Prostate gland (tissue), 2 donors: ENCODE results near the gene NRG4. TPM values are rescaled to one million over a fixed set of nuclear protein-coding genes. Genes with fewer than 3 reads are reported as not detected.

Source experiments
- DNase-seq: peaks from one replicate; pipeline ENCODE4 v3.0.0-alpha.2; 2019; ENCODE audit warnings: low spot score
- H3K27ac ChIP-seq, 2 donors: fragments of 200-600 bp; sonication (generic); 2 replicates each; pipeline ENCODE4 v1.5.1; 2017 to 2019
- H3K27me3 ChIP-seq: fragments of 200-600 bp; sonication (generic); replicated peaks from 2 replicates; pipeline ENCODE4 v1.5.1; 2019; ENCODE audit not compliant: insufficient read depth
- H3K36me3 ChIP-seq, 2 donors: fragments of 200-600 bp; sonication (generic); 1 replicate in 1 of 2; 2 replicates in 1 of 2; pipeline versions ENCODE4 v1.5.1 to v1.8.1; 2017 to 2019
- H3K4me1 ChIP-seq: fragments of 200-600 bp; sonication (generic); replicated peaks from 2 replicates; pipeline ENCODE4 v1.5.1; 2019
- H3K4me3 ChIP-seq, 2 donors: fragments of 200-600 bp; sonication (generic); 2 replicates each; pipeline ENCODE4 v1.5.1; 2017 to 2019
- H3K9me3 ChIP-seq: fragments of 200-600 bp; sonication (generic); 2 replicates; pipeline ENCODE4 v1.5.1; 2017
- CTCF ChIP-seq, 4 experiments: fragments of 200-600 bp in 2 of 4; fragments of 450-650 bp in 2 of 4; sonication (generic) in 2 of 4; IDR thresholded peaks; 1 replicate in 3 of 4; 2 replicates in 1 of 4; pipeline ENCODE4 v1.5.1; 2016 to 2019; ENCODE audit warnings: antibody characterized with exemption in 4 of 4, mild to moderate bottlenecking in 2 of 4, moderate library complexity in 2 of 4
- POLR2A ChIP-seq: fragments of 450-650 bp; IDR thresholded peaks from one replicate; pipeline ENCODE4 v1.6.1; 2016; ENCODE audit warnings: antibody characterized with exemption, mild to moderate bottlenecking
- POLR2AphosphoS5 ChIP-seq: sonication (generic); formaldehyde crosslinking; IDR thresholded peaks from one replicate; pipeline ENCODE4 v1.6.1; 2017; ENCODE audit warnings: antibody characterized with exemption
- WGBS: methylation state at CpG from one replicate; pipeline ENCODE4 v1.1.5; 2018; 5-methylcytosine and 5-hydroxymethylcytosine counted together
- intact Hi-C: fragments of 100-400 bp; cut with DNase I; formaldehyde crosslinking; loops from one replicate; pipeline ENCODE4 v1.14.2; 2022
- total RNA-seq, 2 donors: library from RNA; depleted of rRNA; stranded (reverse); fragments of >200 nt; gene quantifications; one replicate each; pipeline ENCODE4 v1.1.0, GENCODE V29; 2016

The NRG4 gene
- total RNA-seq, 2 donors from 2014 or later = 3.5 to 94.6 TPM

GRCh38 chr15:75928680-75929608, 83.3 kb downstream of the NRG4 start:
- H3K27ac ChIP-seq = no peak overlapping the region
- no peaks in the 10 kb centered on the region for H3K4me1 ChIP-seq
- no peaks in the 10 kb centered on the region for H3K27me3 ChIP-seq
- peaks cover 0 to 5% of the 10 kb centered on the region in 2 donors for H3K36me3 ChIP-seq
- H3K4me3 ChIP-seq = no peak overlapping the region
- TF ChIP-seq POLR2A (no peak), POLR2AphosphoS5 (no peak), CTCF (IDR thresholded peaks at IDR 0.05) (peak in 2 of 4 experiments; percentile 13)
- no peaks in the 10 kb centered on the region for H3K9me3 ChIP-seq
- intact Hi-C loops = no loop called here
- no peak for DNase-seq
- WGBS = 71% methylated on average over 9 of the region's 9 CpGs

GRCh38 chr15:75927601-75928000, 84.6 kb downstream of the NRG4 start:
- intact Hi-C loops = no loop called here
- TF ChIP-seq CTCF (IDR thresholded peaks at IDR 0.05) = no peak
- no peak for TF ChIP-seq POLR2A
- no peak for TF ChIP-seq POLR2AphosphoS5

DNA sequence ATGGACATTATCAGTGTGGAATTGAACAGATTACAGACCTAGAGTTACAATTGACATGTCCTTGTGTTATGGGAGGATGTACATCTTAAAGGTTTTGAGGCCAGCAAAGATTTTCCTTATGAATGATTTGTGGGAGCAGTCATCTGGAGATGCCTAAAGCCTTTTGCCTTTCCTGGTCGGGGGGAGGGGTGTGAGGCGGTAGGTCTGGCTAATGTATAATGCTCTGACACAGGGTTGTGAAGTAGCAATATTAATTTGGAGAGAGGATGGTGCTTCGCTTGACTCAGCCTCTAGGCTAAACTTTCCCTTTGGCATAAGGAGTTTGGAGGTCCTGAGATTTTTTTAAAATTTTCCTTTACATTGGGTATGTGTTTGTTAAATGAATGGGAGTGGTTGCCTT, 85.3 kb downstream of the NRG4 start:
- TF ChIP-seq POLR2AphosphoS5 = no peak
- TF ChIP-seq POLR2A = no peak
- no peak for TF ChIP-seq CTCF (IDR thresholded peaks at IDR 0.05)
- intact Hi-C loops = no loop called here
- no peaks in the 10 kb centered on the region for H3K27me3 ChIP-seq
- DNase-seq = no peak
- WGBS = 89% methylated on average over 3 of the region's 3 CpGs
- no peaks in the 10 kb centered on the region for H3K4me1 ChIP-seq
- no peaks in the 10 kb centered on the region for H3K9me3 ChIP-seq
- H3K36me3 ChIP-seq = no peaks in the 10 kb centered on the region
- H3K27ac ChIP-seq = no peak overlapping the region
- H3K4me3 ChIP-seq = no peak overlapping the region

More at GRCh38 chr15:75927601-75928000, 84.6 kb downstream of the NRG4 start:
- Histone ChIP-seq H3K4me1 (no peaks in the 10 kb centered on the region), H3K9me3 (no peaks in the 10 kb centered on the region), H3K36me3 (peaks cover 0 to under 1% of the 10 kb centered on the region in 2 donors), H3K27me3 (no peaks in the 10 kb centered on the region), H3K27ac (no peak overlapping the region), H3K4me3 (no peak overlapping the region)
- DNase-seq = no peak
- WGBS = 86% methylated on average over 4 of the region's 4 CpGs

DNA sequence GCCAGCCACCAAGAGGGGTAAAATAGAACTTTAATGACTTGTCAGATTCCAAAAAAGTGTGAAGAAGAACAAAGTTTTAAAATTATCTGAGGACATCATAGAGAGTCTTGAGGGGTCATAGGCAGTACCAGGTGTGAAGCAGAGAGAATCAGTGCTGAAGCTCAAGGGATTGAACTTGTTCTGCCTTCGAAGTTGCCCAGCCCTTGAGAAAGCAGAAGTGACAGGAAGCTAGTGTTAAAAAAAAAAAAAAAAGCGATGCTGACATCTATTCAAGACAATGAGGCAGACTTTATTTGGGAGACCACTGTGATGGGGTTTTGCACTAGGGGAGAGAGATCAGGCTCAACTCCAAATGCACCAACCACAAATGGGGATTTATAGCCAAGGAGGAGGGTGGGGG, 86.8 kb downstream of the NRG4 start:
- no peaks in the 10 kb centered on the region for H3K27me3 ChIP-seq
- H3K4me1 ChIP-seq = no peaks in the 10 kb centered on the region
- no peaks in the 10 kb centered on the region for H3K36me3 ChIP-seq
- TF ChIP-seq CTCF (IDR thresholded peaks at IDR 0.05) = no peak
- TF ChIP-seq POLR2A = no peak
- no peak for TF ChIP-seq POLR2AphosphoS5
- DNase-seq = no peak
- H3K9me3 ChIP-seq = no peaks in the 10 kb centered on the region
- no peak overlapping the region for H3K27ac ChIP-seq
- intact Hi-C loops = no loop called here
- WGBS = 77% methylated on average over 2 of the region's 2 CpGs
- no peak overlapping the region for H3K4me3 ChIP-seq

DNA sequence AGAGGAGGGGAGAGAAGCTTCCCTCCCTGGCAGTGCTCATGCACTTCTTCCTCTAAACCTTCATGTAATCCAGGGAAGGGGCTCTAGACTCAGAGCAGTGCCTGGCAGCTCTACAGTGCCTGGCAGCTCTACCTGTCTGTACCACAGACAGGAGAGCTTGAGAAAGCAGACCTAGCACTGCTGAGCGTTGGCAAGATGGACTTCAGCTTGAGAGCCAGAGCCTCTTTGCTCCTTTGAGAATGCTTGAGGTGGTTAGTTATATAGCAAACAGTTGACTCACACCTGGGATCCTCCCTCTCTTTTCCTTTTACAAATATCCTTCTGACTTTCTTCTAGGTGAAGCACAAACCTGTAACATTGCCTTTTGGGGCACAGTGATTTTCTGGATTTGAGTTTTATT, 87.6 kb downstream of the NRG4 start:
- TF ChIP-seq CTCF (IDR thresholded peaks at IDR 0.05) = no peak
- TF ChIP-seq POLR2A = no peak
- TF ChIP-seq POLR2AphosphoS5 = no peak
- no peak overlapping the region for H3K27ac ChIP-seq
- H3K4me1 ChIP-seq = no peaks in the 10 kb centered on the region
- no peak overlapping the region for H3K4me3 ChIP-seq
- intact Hi-C loops = no loop called here
- no peaks in the 10 kb centered on the region for H3K9me3 ChIP-seq
- no peaks in the 10 kb centered on the region for H3K36me3 ChIP-seq
- WGBS = 93% methylated on average over 1 of the region's 1 CpG
- no peaks in the 10 kb centered on the region for H3K27me3 ChIP-seq
- no peak for DNase-seq
